GM21619 (cell line): ENCODE data around the gene TOPBP1.
A peak's percentile ranks its signal among the peaks of the same experiment; 100 is the strongest.
"Not testable (repeated sequence)": the region's sequence is repeated elsewhere in the genome, so short reads cannot be mapped to it uniquely, and the experiment has no call there.

ENCODE experiments used
- ATAC-seq: cut with Tn5 transposase; IDR thresholded peaks from one replicate; pipeline ENCODE4 v1.9.1; 2021; ENCODE audit not compliant: unreplicated experiment

Gene TOPBP1

DNA sequence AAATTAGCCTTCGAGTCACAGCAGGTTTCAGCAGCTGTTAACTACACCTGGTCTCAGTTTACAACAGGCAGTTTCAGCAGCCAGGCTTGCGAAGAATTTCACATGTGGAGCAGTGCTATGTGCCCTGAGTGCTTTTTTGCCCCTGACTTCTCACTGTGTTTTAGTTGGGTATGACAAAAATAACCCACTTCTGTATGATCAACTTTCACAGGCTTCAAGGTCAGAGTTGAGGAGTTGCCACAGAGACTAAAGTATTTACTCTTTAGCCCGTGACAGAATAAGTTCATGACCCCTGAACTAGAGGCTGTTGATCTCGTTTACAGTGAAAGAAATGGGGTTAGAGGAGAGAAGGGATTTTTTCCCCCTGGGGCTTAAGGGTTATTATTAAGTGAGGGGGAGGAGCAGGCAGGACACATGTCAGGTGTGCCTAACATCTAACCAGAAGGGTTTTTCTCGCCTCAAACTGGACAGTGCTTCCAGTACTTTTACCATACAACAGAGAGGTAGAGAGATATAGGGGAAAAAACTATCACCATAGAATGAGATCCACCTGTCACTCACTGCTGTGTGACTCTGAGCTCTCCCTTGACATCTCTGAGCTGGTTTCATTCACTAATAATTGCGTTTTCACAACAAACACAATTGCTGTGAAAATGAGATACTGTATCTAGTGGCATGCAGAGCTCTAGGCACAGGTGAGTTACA lies 14.0 kb upstream of the TOPBP1 start:
- no peak for ATAC-seq

DNA sequence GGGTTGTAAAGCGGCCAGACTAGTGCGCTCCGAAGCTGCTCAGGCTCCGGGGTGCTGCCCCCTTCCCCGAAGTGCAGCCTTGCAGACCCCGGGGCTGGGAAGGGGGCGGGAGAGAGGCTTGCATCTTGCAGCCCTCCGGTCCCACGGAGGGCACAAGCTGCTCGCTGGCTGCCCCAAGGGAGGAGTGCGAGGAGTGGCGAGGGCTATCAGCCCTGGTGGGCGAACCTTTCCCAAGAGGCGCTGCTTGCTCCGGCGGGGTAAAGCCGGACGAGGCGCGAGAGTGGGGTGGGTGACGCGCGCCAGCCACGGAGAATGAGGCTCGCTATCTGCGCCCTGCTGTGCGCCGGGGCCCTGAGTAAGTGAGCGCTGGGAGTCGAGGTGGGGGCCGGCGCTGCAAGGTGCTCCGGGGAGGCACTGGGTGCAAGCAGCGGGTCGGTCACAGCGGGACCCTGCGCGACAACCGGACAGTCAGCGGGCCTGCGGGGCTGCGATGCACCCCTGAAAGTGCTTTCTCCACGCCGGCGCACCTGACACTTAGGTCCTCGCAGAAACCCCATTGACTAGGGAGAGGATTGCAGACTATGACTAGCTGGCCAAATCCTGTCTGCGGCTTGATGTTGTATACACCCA lies 12.7 kb upstream of the TOPBP1 start:
- no peak for ATAC-seq

DNA sequence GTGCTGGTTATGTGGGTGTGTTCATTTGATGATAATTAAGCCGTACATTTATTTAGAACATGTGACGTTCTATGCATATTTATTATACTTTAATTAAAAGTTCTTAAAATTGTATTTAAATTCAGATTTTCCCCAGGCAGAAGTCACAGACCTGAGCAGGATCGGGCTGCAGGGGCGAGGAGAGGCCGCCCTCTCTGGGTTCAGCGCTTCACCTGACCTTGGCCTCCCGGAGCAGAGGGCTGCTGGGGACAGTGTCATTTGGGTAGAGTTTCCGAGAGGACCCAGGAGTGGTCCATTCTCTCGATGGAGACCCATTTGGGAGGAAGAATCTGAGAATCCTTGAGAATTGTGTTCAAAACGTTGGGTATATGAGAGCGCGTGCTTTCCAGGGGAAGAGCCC lies 12.0 kb upstream of the TOPBP1 start:
- no peak for ATAC-seq

DNA sequence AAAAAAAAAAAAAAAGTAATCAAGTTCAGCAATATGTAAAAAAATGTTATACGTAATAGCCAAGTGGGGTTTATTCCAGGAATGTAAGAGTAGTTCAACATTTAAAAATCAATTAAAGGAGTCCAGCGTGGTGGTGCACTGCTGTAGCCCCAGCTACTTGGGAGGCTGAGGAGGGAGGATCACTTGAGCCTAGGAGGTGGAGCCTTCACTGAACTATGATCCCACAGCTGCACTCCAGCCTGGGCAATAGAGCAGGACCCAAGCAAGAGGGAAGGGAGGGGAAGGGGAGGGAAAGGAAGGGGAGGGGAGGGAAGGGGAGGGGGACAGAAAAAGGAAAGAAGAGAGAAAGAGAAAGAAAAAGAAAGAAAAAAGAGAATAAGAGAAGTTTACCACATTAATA lies 10.7 kb upstream of the TOPBP1 start:
- no peak for ATAC-seq

- ATAC-seq: no peak
Measured at GRCh38 chr3:133670525-133670995, 8.8 kb upstream of the TOPBP1 start.

DNA sequence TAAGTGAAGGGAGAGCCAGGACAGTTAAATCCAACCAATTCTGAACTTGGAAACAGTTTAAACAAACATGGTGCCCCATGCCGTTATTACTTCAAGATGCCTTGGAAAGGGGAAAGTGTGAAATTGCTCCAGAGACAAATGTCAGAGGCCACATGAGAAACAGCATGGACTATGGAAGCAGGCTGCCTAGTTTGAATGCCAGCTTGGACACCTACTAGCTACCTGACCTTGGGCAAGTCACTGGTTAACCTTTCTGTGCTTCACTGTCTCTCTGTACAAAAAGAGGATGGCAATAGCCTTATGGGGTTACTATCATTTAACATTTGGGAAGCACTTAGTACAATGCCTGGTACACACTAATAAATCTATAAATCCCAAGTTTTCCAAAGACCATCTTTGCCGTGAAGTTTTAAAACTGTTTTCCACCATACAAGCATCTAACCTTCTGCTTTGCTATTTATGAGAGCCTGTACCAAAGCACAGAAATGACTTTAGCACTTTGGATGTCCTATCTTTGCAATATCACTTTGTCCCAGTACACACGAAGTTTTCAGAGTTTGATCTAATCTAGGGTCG lies 8.3 kb upstream of the TOPBP1 start:
- ATAC-seq: no peak

- no peak for ATAC-seq
Measured at GRCh38 chr3:133667118-133667517, 5.4 kb upstream of the TOPBP1 start.

DNA sequence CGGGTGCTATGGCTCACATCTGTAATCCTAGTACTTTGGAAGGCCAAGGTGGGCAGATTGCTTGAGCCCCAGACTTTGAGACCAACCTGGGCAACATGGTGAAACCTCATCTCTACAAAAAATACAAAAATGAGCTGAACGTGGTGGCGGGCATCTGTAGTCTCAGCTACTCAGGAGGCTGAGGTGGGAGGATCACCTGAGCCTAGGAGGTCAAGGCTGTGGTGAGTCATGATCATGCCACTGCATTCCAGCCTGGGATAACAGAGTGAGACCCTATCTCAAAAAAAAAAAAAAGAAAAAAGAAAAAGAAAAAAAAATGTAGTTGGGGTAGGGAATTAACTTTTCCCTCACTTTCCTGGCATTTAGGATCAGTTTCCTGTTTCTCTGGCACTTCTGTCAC lies 3.4 kb upstream of the TOPBP1 start:
- ATAC-seq: not testable (repeated sequence)

DNA sequence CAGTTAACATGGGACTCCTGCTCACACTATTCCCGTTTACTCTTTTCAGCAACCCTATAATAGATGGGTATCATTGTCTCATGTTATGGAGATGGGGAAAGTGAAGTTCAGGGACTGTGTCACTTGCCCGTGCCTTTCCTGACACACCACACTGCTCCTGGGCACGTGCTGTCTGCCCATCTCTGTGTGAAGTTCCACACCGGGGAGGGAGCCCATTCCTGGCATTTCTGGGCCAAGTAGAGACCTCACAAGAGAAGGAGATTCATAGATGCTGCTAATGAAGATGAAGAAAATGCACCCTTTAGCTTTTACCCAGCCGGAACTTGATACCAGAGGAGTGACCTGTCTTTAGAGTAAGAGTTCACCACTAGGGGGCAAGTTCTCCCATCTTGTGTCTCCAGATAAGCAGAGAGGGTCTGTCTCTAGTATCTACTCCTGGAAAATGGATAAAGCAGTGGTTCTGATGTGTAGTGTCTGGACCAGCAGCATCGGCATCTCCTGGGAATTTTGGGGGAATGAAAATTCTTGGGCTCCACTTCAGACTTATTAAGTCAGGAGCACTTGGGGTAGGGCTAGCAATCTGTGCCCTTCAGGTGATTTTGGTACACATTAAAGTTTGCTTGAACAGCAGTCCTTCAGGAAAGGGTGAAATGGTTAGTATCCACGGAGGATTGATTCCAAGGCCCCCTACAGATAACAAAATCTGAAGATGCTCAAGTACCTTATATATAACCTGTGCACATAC lies 2.0 kb upstream of the TOPBP1 start:
- peak; percentile 52 for ATAC-seq

GRCh38 chr3:133662278-133662651 lies 524 bp upstream of the TOPBP1 start:
- peak; percentile 36 for ATAC-seq

DNA sequence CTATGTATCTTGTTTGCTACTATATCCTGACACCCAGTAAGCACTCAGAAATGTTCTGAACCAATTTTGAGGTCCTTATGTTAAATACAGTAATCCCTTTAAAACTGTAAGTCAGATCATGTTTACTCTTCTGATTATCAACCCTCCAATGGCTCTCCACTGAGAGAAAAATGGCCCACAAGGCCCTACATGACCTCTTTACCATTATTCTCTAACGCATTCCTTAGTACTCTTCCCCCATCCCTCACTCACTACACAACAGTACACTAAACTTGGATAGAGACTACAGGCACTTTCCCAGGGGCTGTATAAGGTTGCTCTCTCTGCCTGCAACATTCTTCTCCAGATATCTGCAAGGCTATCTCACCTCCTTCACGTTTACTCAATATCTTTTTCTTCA lies 1.9 kb downstream of the TOPBP1 start:
- no peak for ATAC-seq

DNA sequence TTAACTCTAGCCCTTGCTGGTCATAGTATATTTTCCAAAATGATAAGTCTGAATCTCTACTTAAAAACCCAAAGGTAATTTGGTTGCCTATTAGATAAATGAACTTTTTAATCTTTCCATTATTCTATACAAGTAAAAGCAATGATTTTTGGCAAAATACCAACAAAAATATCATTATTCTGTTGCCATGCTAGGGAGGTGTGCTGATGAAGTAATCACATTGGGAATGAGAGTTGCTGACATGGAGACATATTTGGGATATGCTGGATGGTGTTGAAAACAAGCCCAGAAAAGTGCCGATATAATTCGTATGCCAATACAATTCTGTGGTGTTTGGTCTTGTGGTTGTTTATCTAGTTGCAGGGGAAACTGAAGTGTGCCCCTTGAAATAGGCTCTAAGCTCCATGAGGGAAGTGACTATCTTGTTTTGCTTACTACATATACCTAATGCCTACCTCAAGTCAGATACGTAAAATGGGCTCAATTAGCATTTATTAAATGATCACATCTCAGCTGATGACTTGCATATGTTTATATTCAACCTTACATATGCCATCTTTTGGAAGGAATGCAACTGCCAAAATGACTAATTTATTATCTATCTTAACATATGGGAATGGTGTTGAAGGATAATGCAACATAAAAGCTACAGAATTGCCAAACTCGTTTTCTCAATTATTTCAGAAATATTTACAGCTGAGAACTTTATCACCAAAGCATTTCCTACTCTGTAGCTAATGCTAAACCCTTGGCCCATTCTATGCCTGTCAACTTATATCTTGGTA lies 5.8 kb downstream of the TOPBP1 start:
- no peak for ATAC-seq

DNA sequence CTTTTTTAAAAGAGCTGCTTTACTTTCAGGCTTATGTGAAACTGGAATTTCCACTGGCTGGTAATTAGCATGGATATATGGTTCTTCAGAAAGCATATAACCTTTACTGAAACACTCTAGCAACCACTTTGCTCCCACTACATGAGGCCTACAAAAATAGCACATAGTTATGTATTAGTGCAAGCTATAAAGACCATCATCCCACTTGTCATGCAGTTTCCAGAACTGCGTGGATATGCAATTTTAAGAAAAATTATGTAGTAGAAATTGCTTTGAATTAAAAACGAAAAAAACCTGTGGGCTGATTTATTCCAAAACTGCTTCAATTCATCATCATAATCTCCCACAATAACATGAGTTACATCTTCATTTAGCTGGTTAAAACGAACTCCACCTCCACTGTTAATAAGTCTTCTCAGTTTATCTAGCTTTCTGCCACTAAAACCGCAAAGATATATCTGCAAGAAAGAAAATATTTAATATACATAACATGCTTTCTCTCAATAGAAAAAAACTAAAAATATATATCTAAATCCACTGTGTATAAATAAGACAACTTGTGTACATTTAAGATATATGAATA lies 12.2 kb downstream of the TOPBP1 start:
- ATAC-seq: no peak

GRCh38 chr3:133644768-133645167 lies 17.0 kb downstream of the TOPBP1 start:
- no peak for ATAC-seq

DNA sequence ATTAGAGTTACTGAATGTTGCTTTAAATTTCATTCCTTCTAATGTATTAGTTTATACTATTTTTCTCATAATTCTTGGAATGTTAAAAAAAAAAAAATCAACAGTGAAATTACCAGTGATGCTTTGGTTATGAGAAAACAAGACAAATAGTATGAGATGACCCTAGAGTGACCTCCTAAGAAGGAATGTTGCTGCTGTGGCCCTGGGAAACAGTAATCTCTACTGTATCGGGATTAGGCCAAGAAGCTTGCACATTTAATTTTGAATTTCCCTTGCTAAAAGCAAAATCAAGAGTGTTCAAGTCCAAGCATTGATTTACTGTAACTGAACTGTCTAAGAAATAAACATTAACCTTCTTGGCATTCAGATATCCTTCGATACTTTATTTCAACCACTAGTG lies 18.1 kb downstream of the TOPBP1 start:
- ATAC-seq: no peak

GRCh38 chr3:133641254-133641653 lies 20.5 kb downstream of the TOPBP1 start:
- ATAC-seq: no peak

DNA sequence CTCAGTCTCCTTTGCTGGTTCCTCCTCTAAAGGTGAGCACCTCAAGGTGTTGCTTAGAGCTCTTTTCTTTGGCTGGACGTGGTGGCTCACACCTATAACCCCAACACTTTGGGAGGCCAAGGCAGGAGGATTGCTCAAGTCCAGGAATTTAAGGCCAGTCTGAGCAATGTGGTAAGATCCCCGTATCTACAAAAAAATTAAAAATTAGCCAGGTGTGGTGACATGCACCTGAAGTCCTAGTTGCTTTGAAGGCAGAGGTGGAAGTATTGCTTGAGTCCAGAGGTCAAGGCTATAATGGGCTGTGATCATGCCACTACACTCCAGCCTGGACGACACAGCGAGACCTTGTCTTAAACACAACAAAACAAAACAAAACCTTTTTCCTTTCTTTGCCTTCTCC lies 28.3 kb downstream of the TOPBP1 start:
- no peak for ATAC-seq

- ATAC-seq: no peak
Measured at GRCh38 chr3:133629146-133629545, 32.6 kb downstream of the TOPBP1 start.

- ATAC-seq: no peak
Measured at GRCh38 chr3:133627789-133628188, 34.0 kb downstream of the TOPBP1 start.

- ATAC-seq: peak; percentile 98
Measured at GRCh38 chr3:133620066-133620784, 41.5 kb downstream of the TOPBP1 start.
